Neural cell (in vitro differentiated cells): ENCODE results near the gene TRAF2. TPM values are rescaled to one million over a fixed set of nuclear protein-coding genes. Genes with fewer than 3 reads are reported as not detected.

Experiments used
- H2AFZ ChIP-seq: fragments of 200-600, 300-800 bp; sonication (generic), shearing (Covaris generic); 2 replicates; pipeline ENCODE4 v1.6.0; 2014; ENCODE audit warnings: low read depth, mild to moderate bottlenecking, antibody characterized with exemption, low read length, moderate library complexity
- H3F3A ChIP-seq: fragments of 200-600 bp; shearing (Covaris generic); 2 replicates; pipeline ENCODE4 v1.6.1; 2016; ENCODE audit warnings: mild to moderate bottlenecking, moderate library complexity, mixed read lengths, antibody characterized with exemption, low read length; ENCODE audit not compliant: insufficient read depth, poor library complexity, severe bottlenecking
- H3K27ac ChIP-seq: fragments of 200-600, 300-800 bp; sonication (generic), shearing (Covaris generic); 2 replicates; pipeline ENCODE4 v1.5.1; 2014; ENCODE audit warnings: mild to moderate bottlenecking, low read length, moderate library complexity
- H3K27me3 ChIP-seq: fragments of 300-800, 200-600 bp; sonication (generic), shearing (Covaris generic); 2 replicates; pipeline ENCODE4 v1.6.0; 2014; ENCODE audit warnings: mild to moderate bottlenecking, low read depth, low read length, moderate library complexity; ENCODE audit not compliant: insufficient read depth
- H3K36me3 ChIP-seq: fragments of 300-800, 200-600 bp; sonication (generic), shearing (Covaris generic); 2 replicates; pipeline ENCODE4 v1.5.1; 2014; ENCODE audit warnings: mild to moderate bottlenecking, antibody characterized with exemption, low read length, moderate library complexity; ENCODE audit not compliant: insufficient read depth
- H3K4me2 ChIP-seq: fragments of 300-800, 200-600 bp; sonication (generic), shearing (Covaris generic); 2 replicates; pipeline ENCODE4 v1.6.0; 2014; ENCODE audit warnings: mild to moderate bottlenecking, low read length
- H3K4me3 ChIP-seq: fragments of 300-800, 200-600 bp; sonication (generic), shearing (Covaris generic); 2 replicates; pipeline ENCODE4 v1.5.1; 2014; ENCODE audit warnings: mild to moderate bottlenecking, low read length, moderate library complexity
- H3K79me2 ChIP-seq: fragments of 200-600 bp; shearing (Covaris generic); replicated peaks from 2 replicates; pipeline ENCODE4 v1.6.0; 2014; ENCODE audit warnings: mild to moderate bottlenecking, low read length, moderate library complexity; ENCODE audit not compliant: insufficient read depth
- H3K9ac ChIP-seq: fragments of 300-800, 200-600 bp; sonication (generic), shearing (Covaris generic); 2 replicates; pipeline ENCODE4 v1.6.1; 2016; ENCODE audit warnings: mild to moderate bottlenecking, low read length, mixed read lengths
- H3K9me2 ChIP-seq: fragments of 200-600 bp; shearing (Covaris generic); 2 replicates; pipeline ENCODE4 v1.6.1; 2016; ENCODE audit warnings: mild to moderate bottlenecking, low read length, mixed read lengths; ENCODE audit not compliant: insufficient read depth
- H3K9me3 ChIP-seq: fragments of 200-600, 300-800 bp; sonication (generic), shearing (Covaris generic); 2 replicates; pipeline ENCODE4 v1.6.1; 2016; ENCODE audit warnings: mild to moderate bottlenecking, mixed run types, low read length, moderate library complexity, mixed read lengths
- H4K20me1 ChIP-seq: fragments of 200-600 bp; shearing (Covaris generic); 2 replicates; pipeline ENCODE4 v1.6.1; 2016; ENCODE audit warnings: mild to moderate bottlenecking, mixed run types; ENCODE audit not compliant: insufficient read depth
- CTCF ChIP-seq: fragments of 450-650 bp; IDR thresholded peaks from 2 replicates; pipeline ENCODE4 v1.5.1; 2014; ENCODE audit warnings: antibody characterized with exemption, mild to moderate bottlenecking, moderate library complexity; ENCODE audit not compliant: poor library complexity, severe bottlenecking
- EP300 ChIP-seq: fragments of 450-650 bp; conservative IDR thresholded peaks from 2 replicates; pipeline ENCODE4 v1.6.1; 2014; ENCODE audit warnings: antibody characterized with exemption, mild to moderate bottlenecking, moderate library complexity; ENCODE audit not compliant: poor library complexity, severe bottlenecking
- EZH2 ChIP-seq: fragments of 200-600, 300-800 bp; shearing (Covaris generic), sonication (generic); IDR thresholded peaks from 2 replicates; pipeline ENCODE4 v1.6.1; 2014; ENCODE audit warnings: antibody characterized with exemption, low read length, borderline replicate concordance, mild to moderate bottlenecking; ENCODE audit not compliant: insufficient read depth, poor library complexity, severe bottlenecking
- MXI1 ChIP-seq: fragments of 450-650 bp; conservative IDR thresholded peaks from 2 replicates; pipeline ENCODE4 v1.6.1; 2014; ENCODE audit warnings: antibody characterized with exemption, mild to moderate bottlenecking; ENCODE audit not compliant: poor library complexity, severe bottlenecking
- POLR2AphosphoS5 ChIP-seq: IDR thresholded peaks from 2 replicates; pipeline ENCODE4 v1.6.1; 2012
- RAD21 ChIP-seq: fragments of 450-650 bp; conservative IDR thresholded peaks from 2 replicates; pipeline ENCODE4 v1.6.1; 2014; ENCODE audit warnings: antibody characterized with exemption, mild to moderate bottlenecking, moderate library complexity
- REST ChIP-seq: IDR thresholded peaks from 2 replicates; pipeline ENCODE4 v1.6.1; 2012; ENCODE audit warnings: borderline replicate concordance
- SMC3 ChIP-seq: fragments of 450-650 bp; conservative IDR thresholded peaks from 2 replicates; pipeline ENCODE4 v1.6.1; 2014; ENCODE audit warnings: antibody characterized with exemption, mild to moderate bottlenecking, moderate library complexity; ENCODE audit not compliant: poor library complexity
- TAF1 ChIP-seq: IDR thresholded peaks from 2 replicates; pipeline ENCODE4 v1.6.1; 2012; ENCODE audit warnings: low read depth
- polyA plus RNA-seq: library from polyadenylated mRNA; depleted of rRNA; stranded (reverse); fragments of >200 nt; gene quantifications from 2 replicates; pipeline ENCODE4 v1.2.3, GENCODE V29; 2014

TRAF2 gene
- polyA plus RNA-seq, 1 donor from 2014 or later, result 14.6 TPM

GRCh38 chr9:136857166-136857565 is 29.1 kb upstream of the TRAF2 start:
- H3K27ac ChIP-seq, result no peak overlapping the region
- TF ChIP-seq SMC3, result no peak
- TF ChIP-seq EZH2, result no peak
- no peak for TF ChIP-seq EP300
- no peak for TF ChIP-seq REST
- no peak for TF ChIP-seq TAF1
- no peak for TF ChIP-seq RAD21
- TF ChIP-seq CTCF, result no peak
- TF ChIP-seq POLR2AphosphoS5, result no peak
- no peak for TF ChIP-seq MXI1
- H3F3A ChIP-seq, result no peaks in the 10 kb centered on the region
- H3K4me3 ChIP-seq, result no peak overlapping the region
- no peaks in the 10 kb centered on the region for H3K79me2 ChIP-seq
- H3K4me2 ChIP-seq, result no peak overlapping the region
- no peaks in the 10 kb centered on the region for H3K9me2 ChIP-seq
- no peaks in the 10 kb centered on the region for H3K27me3 ChIP-seq
- H3K9me3 ChIP-seq, result no peaks in the 10 kb centered on the region
- H3K9ac ChIP-seq, result no peak overlapping the region
- no peaks in the 10 kb centered on the region for H3K36me3 ChIP-seq
- no peaks in the 10 kb centered on the region for H4K20me1 ChIP-seq
- H2AFZ ChIP-seq, result no peak overlapping the region

DNA sequence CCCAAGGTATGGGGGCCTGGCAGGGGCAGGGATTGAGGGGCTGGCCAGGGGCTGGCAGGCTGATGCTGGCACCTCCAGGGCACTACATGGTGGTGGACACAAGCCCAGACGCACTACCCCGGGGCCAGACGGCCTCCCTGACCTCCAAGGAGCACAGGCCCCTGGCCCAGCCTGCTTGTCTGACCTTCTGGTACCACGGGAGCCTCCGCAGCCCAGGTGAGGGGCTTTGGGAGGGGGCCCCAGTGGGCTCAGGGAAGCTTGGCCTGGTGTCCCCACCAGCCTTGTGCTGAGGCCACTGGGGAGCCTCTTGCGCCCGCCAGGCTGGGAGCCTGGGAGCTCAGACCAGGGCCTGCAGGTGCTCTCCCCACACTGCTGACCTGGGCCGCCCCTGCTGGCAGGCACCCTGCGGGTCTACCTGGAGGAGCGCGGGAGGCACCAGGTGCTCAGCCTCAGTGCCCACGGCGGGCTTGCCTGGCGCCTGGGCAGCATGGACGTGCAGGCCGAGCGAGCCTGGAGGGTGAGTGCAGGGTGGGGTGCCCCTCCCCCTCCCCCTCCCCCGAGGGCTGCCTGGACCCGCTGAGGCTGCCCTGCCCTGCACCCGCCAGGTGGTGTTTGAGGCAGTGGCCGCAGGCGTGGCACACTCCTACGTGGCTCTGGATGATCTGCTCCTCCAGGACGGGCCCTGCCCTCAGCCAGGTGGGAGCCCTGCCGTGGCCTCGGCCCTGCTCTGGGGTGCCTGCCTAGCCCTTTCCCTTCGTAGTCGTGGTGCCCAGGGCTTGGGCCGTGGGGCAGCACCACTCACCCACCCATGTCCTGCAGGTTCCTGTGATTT is 28.5 kb upstream of the TRAF2 start:
- Histone ChIP-seq H3K9ac (no peak overlapping the region), H3F3A (no peaks in the 10 kb centered on the region), H3K4me3 (no peak overlapping the region), H3K4me2 (no peak overlapping the region), H2AFZ (no peak overlapping the region), H3K9me3 (no peaks in the 10 kb centered on the region), H3K9me2 (no peaks in the 10 kb centered on the region), H4K20me1 (no peaks in the 10 kb centered on the region), H3K27ac (no peak overlapping the region), H3K36me3 (no peaks in the 10 kb centered on the region), H3K27me3 (no peaks in the 10 kb centered on the region), H3K79me2 (no peaks in the 10 kb centered on the region)
- no peak for TF ChIP-seq MXI1
- no peak for TF ChIP-seq REST
- no peak for TF ChIP-seq TAF1
- TF ChIP-seq CTCF, result no peak
- no peak for TF ChIP-seq POLR2AphosphoS5
- TF ChIP-seq SMC3, result no peak
- no peak for TF ChIP-seq RAD21
- TF ChIP-seq EP300, result no peak
- no peak for TF ChIP-seq EZH2
